Endodermal cell (in vitro differentiated cells): Measurements from ENCODE around the gene OSBPL7. TPM values are rescaled to one million over a fixed set of nuclear protein-coding genes. Genes with fewer than 3 reads are reported as not detected.

Experiments
- DNase-seq: peaks from one replicate; pipeline ENCODE4 v3.0.0-alpha.2; 2017
- H3K27ac ChIP-seq: 2 replicates; pipeline ENCODE4 v1.5.1; 2013; ENCODE audit warnings: mild to moderate bottlenecking, low read depth, low read length, moderate library complexity
- H3K27me3 ChIP-seq: 2 replicates; pipeline ENCODE4 v1.6.1; 2013; ENCODE audit warnings: mild to moderate bottlenecking, low read length, moderate library complexity; ENCODE audit not compliant: insufficient read depth, control insufficient read depth, poor library complexity, severe bottlenecking
- H3K36me3 ChIP-seq: 2 replicates; pipeline ENCODE4 v1.7.0; 2013; ENCODE audit warnings: mild to moderate bottlenecking, low read length, moderate library complexity; ENCODE audit not compliant: control insufficient read depth, insufficient read depth
- H3K4me1 ChIP-seq: one replicate; pipeline ENCODE4 v1.7.0; 2013; ENCODE audit warnings: low read length; ENCODE audit not compliant: control insufficient read depth, insufficient read depth
- H3K4me3 ChIP-seq: 2 replicates; pipeline ENCODE4 v1.5.1; 2013; ENCODE audit warnings: mild to moderate bottlenecking, low read length, moderate library complexity
- H3K9ac ChIP-seq: 2 replicates; pipeline ENCODE4 v1.6.1; 2013; ENCODE audit warnings: mild to moderate bottlenecking, low read length, moderate library complexity; ENCODE audit not compliant: poor library complexity, severe bottlenecking; ENCODE audit errors: extremely low read depth
- H3K9me3 ChIP-seq: 2 replicates; pipeline ENCODE4 v1.6.1; 2013; ENCODE audit warnings: mild to moderate bottlenecking, low read length, moderate library complexity; ENCODE audit not compliant: control insufficient read depth
- H3K27ac Mint-ChIP-seq: 2 replicates; pipeline ENCODE4 v1.8.0; 2020; ENCODE audit warnings: mixed read lengths
- H3K27me3 Mint-ChIP-seq: 2 replicates; pipeline ENCODE4 v1.8.0; 2021; ENCODE audit warnings: mild to moderate bottlenecking, mixed read lengths; ENCODE audit not compliant: insufficient read depth
- H3K36me3 Mint-ChIP-seq: 2 replicates; pipeline ENCODE4 v1.8.0; 2020; ENCODE audit warnings: low read depth, mixed read lengths
- H3K4me1 Mint-ChIP-seq: 2 replicates; pipeline ENCODE4 v1.8.0; 2020; ENCODE audit warnings: mixed read lengths
- H3K4me3 Mint-ChIP-seq: 2 replicates; pipeline ENCODE4 v1.8.0; 2020; ENCODE audit warnings: mild to moderate bottlenecking, moderate library complexity, mixed read lengths
- H3K9me3 Mint-ChIP-seq: 2 replicates; pipeline ENCODE4 v1.8.0; 2020; ENCODE audit warnings: mild to moderate bottlenecking, mixed read lengths
- CTCF ChIP-seq: fragments of 200-600 bp; sonication (generic); conservative IDR thresholded peaks from 2 replicates; pipeline ENCODE4 v1.5.0; 2021; ENCODE audit warnings: antibody characterized with exemption, mild to moderate bottlenecking
- WGBS, 2 experiments: methylation state at CpG; one replicate each; pipeline versions ENCODE4 v1.1.5 to v1.1.7; 2013; ENCODE audit warnings: missing lambda C conversion rate in 2 of 2, mixed read lengths in 1 of 2; ENCODE audit not compliant: insufficient coverage in 1 of 2, insufficient read length in 1 of 2; 5-methylcytosine and 5-hydroxymethylcytosine counted together
- total RNA-seq, 2 donors: library from RNA; stranded (reverse); fragmentation: NEBNext Ultra II Directional in 1 of 2; extraction: Animal tissue kit (Norgen Biotek cat#: 25700) in 1 of 2; gene quantifications; 2 replicates in 1 of 2; 3 replicates in 1 of 2; pipeline ENCODE4 v1.2.1, GENCODE V29; 2021

OSBPL7 gene
- total RNA-seq, 2 donors from 2014 or later = 11.4 to 15.5 TPM

- peaks cover 25% of the 10 kb centered on the region for H3K4me1 Mint-ChIP-seq
- Histone ChIP-seq H3K9me3 (no peaks in the 10 kb centered on the region), H3K9ac (no peak within 1 kb of the TSS)
These were observed 29.3 kb upstream of the OSBPL7 start, which contains the start of gene SP6 for GRCh38 chr17:47850692-47851573. Gene SP6, minus strand, starts transcription at chr17:47851163. Its CDS starts 2,734 bp downstream, at chr17:47848429.

GRCh38 chr17:47850373-47850691, 28.7 kb upstream of the OSBPL7 start:
- no peaks in the 10 kb centered on the region for H3K9me3 ChIP-seq
- H3K4me1 Mint-ChIP-seq = peaks cover 19% of the 10 kb centered on the region
- peaks cover 95% of the 10 kb centered on the region for H3K27me3 Mint-ChIP-seq
- H3K36me3 ChIP-seq = no peaks in the 10 kb centered on the region
- H3K9ac ChIP-seq = no peak overlapping the region
- no peak for TF ChIP-seq CTCF
- H3K27ac Mint-ChIP-seq = no peak overlapping the region
- H3K4me1 ChIP-seq = no peaks in the 10 kb centered on the region
- DNase-seq = no peak
- H3K4me3 Mint-ChIP-seq = peak overlapping the region; percentile 69
- no peaks in the 10 kb centered on the region for H3K36me3 Mint-ChIP-seq
- H3K4me3 ChIP-seq = peak overlapping the region; percentile 75
- H3K27ac ChIP-seq = no peak overlapping the region
- H3K9me3 Mint-ChIP-seq = no peaks in the 10 kb centered on the region
- H3K27me3 ChIP-seq = peaks cover 97% of the 10 kb centered on the region
- 22 to 31% methylated on average over 8 to 9 of the region's 9 CpGs for WGBS, 2 experiments

More at GRCh38 chr17:47850692-47851573, 29.3 kb upstream of the OSBPL7 start, which contains the start of gene SP6:
- H3K4me3 Mint-ChIP-seq = peak within 1 kb of the TSS; percentile 69
- peak within 1 kb of the TSS; percentile 75 for H3K4me3 ChIP-seq
- no peak within 1 kb of the TSS for H3K27ac ChIP-seq
- no peak within 1 kb of the TSS for H3K27ac Mint-ChIP-seq
- no peaks in the 10 kb centered on the region for H3K4me1 ChIP-seq
- DNase-seq = peak; percentile 98
- H3K27me3 ChIP-seq = peaks cover 96% of the 10 kb centered on the region
- H3K27me3 Mint-ChIP-seq = peaks cover 95% of the 10 kb centered on the region
- H3K9me3 Mint-ChIP-seq = no peaks in the 10 kb centered on the region
- 2 to 3% methylated on average over 30 to 61 of the region's 71 CpGs for WGBS, 2 experiments
- no peaks in the 10 kb centered on the region for H3K36me3 Mint-ChIP-seq
- peak; percentile 55 for TF ChIP-seq CTCF
- no peaks in the 10 kb centered on the region for H3K36me3 ChIP-seq

GRCh38 chr17:47848198-47848513, 26.6 kb upstream of the OSBPL7 start:
- TF ChIP-seq CTCF = no peak
- no peak for DNase-seq
- Mint-ChIP-seq H3K9me3 (no peaks in the 10 kb centered on the region), H3K27ac (no peak overlapping the region), H3K4me1 (peaks cover 13% of the 10 kb centered on the region), H3K4me3 (peak overlapping the region; percentile 43), H3K27me3 (peaks cover 89% of the 10 kb centered on the region), H3K36me3 (no peaks in the 10 kb centered on the region)
- no peak overlapping the region for H3K4me3 ChIP-seq
- H3K27ac ChIP-seq = no peak overlapping the region
- 40 to 53% methylated on average over 7 to 23 of the region's 23 CpGs for WGBS, 2 experiments
- peaks cover 79% of the 10 kb centered on the region for H3K27me3 ChIP-seq
- peaks cover 7% of the 10 kb centered on the region for H3K4me1 ChIP-seq
- H3K9ac ChIP-seq = no peak overlapping the region
- H3K9me3 ChIP-seq = no peaks in the 10 kb centered on the region
- no peaks in the 10 kb centered on the region for H3K36me3 ChIP-seq
